Transverse colon (tissue), 4 donors: Measurements from ENCODE around the gene GRM3.

Experiments used
- CTCF ChIP-seq, 5 experiments: fragments of 200-600 bp in 3 of 5; fragments of 450-650 bp in 2 of 5; sonication (generic) in 3 of 5; IDR thresholded peaks; 1 replicate in 2 of 5; 2 replicates in 3 of 5; pipeline ENCODE4 v1.5.1; 2016 to 2017; ENCODE audit warnings: antibody characterized with exemption in 5 of 5, inconsistent platforms in 3 of 5, mild to moderate bottlenecking in 2 of 5, moderate library complexity in 1 of 5
- POLR2A ChIP-seq: fragments of 450-650 bp; IDR thresholded peaks from one replicate; pipeline ENCODE4 v1.6.1; 2016; ENCODE audit warnings: antibody characterized with exemption, mild to moderate bottlenecking, moderate library complexity
- POLR2AphosphoS5 ChIP-seq, 3 donors: sonication (generic); formaldehyde crosslinking; IDR thresholded peaks; one replicate each; pipeline ENCODE4 v1.6.1; 2016; ENCODE audit warnings: antibody characterized with exemption in 3 of 3

GRCh38 chr7:86825264-86825663, 181.6 kb downstream of the GRM3 start:
- TF ChIP-seq POLR2AphosphoS5 (IDR thresholded peaks at IDR 0.05) (no peak), CTCF (IDR thresholded peaks at IDR 0.05) (no peak), POLR2A (no peak)
